NOMO-1 treated with dmso at 0.1 percent for 144 hours (cell line): ENCODE measurements around the gene PCSK6.

ENCODE experiments used
- DNase-seq: peaks from one replicate; lab custom pipeline; 2025; ENCODE audit not compliant: unreplicated experiment; lab: John Stamatoyannopoulos, UW

PCSK6 gene

GRCh38 chr15:101448336-101448735 is 41.2 kb downstream of the PCSK6 start:
- DNase-seq, result no peak

- DNase-seq, result no peak
Observed at GRCh38 chr15:101447561-101448071, 41.9 kb downstream of the PCSK6 start.

DNA sequence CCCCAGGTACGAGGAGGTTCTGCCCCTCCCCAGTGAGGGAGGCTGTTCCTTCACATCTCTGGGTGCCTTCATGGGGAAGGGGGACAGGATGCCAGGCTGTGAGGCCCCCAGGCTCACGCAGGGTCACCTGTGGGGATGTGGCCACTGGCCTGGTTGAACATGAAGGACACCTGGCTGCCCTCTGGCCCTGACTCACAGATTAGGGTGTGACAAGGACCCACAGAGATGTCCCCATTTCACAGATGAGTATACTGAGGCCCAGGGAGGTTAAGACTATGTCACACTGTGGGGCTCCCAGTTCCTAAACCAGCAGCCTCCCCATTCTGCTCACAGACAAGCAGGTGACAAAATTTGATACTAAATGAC is 42.4 kb downstream of the PCSK6 start:
- no peak for DNase-seq

- DNase-seq, result no peak
Observed at GRCh38 chr15:101446518-101447167, 42.9 kb downstream of the PCSK6 start.

GRCh38 chr15:101445562-101446517 is 43.7 kb downstream of the PCSK6 start:
- DNase-seq, result no peak

GRCh38 chr15:101444807-101445508 is 44.5 kb downstream of the PCSK6 start:
- no peak for DNase-seq

GRCh38 chr15:101444015-101444414 is 45.5 kb downstream of the PCSK6 start:
- DNase-seq, result no peak

GRCh38 chr15:101442272-101442671 is 47.2 kb downstream of the PCSK6 start:
- no peak for DNase-seq

DNA sequence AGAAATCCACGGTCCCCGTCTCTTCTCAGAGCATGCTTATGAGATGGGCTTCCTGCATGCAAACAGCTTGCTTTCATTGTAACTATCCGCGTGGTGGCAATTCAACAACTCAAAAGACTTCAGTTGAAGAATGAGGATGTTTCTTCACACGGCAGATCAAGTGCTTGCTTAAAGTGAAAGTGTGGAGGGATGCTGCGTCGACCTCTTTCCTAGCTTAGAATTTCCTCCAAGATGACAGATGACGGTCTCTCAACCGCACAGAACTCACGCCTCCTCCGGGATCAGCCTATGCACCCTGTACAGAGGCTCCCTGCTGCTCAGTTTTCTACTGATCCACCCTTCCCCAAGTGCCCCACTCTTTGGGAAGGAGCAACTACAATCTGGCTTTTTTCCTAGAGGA is 47.8 kb downstream of the PCSK6 start:
- no peak for DNase-seq

- no peak for DNase-seq
Observed at GRCh38 chr15:101440846-101441590, 48.5 kb downstream of the PCSK6 start.

GRCh38 chr15:101439920-101440319 is 49.6 kb downstream of the PCSK6 start:
- DNase-seq, result no peak

GRCh38 chr15:101439285-101439919 is 50.1 kb downstream of the PCSK6 start:
- no peak for DNase-seq

DNA sequence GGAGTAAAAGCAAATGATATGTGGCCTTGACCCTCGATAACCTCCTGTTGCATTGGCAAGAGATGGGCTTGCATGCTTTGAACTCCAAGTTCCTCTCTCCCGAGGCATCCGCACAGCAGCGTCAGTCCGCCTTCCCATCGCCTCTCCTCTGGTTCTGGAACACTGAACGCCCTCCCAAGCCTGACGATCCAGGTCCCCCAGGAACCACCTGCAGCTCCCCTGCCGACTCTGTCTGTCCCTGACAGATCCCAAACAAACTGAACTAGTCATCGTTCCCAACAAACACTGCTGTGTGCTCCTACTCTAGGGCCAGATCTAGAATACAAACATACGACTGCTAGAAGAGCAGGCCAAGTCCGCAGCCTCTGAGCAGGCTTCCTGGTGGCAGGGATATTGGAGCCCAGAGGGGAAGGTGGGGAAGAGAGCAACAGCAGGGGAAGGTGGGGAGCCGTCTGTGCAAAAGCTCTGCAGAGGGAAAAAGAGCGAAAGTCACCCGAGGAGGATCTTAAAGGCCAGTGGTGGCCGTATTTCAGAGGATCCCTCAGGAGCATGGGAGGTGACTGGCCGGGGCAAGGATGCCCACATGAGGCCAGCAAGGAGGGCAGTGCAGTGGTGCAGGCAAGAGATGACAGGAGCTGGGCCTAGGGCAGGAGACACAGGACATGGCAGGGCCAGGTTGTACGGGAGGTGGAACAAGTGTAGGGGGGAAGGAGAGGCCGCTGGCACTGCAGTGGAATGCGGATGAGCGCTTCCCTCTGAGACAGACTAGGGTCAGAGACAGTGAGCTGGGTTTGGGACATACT is 50.8 kb downstream of the PCSK6 start:
- no peak for DNase-seq

DNA sequence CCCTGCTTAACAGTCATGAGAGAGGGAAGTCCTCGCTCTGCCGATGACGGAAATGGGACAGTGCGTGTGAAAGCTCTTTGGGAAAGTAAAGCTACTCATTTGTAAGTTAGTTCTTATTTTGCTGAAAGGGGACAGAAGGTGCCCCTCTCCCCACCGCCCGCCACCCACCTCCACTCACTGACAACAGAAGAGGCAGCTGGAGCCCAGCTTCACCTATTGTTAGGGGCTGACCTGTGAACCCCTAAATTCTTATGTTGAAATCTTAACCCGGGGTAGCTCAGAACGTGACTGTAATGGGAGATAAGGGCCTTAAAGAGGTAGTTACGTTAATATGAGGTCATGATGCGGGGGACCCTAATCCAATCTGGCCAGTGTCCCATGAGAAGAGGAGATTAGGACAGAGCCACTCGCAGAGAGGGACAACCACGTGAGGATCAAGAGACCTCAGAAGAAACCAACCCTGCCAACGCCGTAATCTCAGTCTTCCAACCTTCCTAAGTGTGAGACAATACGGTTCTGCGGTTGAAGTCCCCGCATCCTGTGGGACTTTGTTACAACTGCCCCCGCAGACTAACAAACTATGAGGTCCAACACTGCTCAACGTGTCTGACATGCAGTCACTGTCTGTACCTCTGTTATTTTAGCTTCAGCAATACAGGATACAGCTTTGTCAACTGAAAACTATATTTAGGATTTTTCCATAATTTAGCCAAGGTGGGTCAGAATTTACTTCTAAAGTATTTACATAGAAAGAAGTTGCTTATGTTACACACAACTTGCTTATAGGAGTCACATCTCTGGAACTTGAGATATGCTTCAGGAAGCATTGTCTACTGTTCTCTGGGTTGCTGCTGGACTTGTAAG is 51.7 kb downstream of the PCSK6 start:
- no peak for DNase-seq

- no peak for DNase-seq
Observed at GRCh38 chr15:101437209-101437608, 52.3 kb downstream of the PCSK6 start.

- DNase-seq, result no peak
Observed at GRCh38 chr15:101436526-101436925, 53.0 kb downstream of the PCSK6 start.

DNA sequence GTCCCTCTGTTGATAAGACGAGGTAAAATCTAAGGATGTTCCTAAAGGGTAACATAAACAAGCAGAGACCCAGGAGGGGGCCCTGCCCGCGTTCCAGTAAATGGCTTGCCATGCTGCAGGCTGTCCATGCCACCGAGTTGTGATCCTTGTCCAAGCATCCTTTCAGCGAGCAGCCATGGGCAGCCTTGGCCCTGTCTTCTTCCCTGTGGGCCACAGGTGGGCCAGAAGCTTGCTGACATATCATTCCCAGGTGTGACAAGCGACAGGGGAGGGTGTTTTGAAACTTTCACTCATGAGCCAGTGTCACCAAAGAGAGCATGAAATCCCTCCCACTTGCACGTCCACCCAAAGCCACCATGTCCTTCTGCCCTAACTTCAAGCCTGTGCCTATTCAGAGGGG is 53.7 kb downstream of the PCSK6 start:
- no peak for DNase-seq

- no peak for DNase-seq
Observed at GRCh38 chr15:101434032-101434920, 55.2 kb downstream of the PCSK6 start.
